Panc1 (cell line): ENCODE measurements around the gene GNAI3. TPM values are rescaled to one million over a fixed set of nuclear protein-coding genes. Genes with fewer than 3 reads are reported as not detected.

ENCODE experiments used
- ATAC-seq: fragments of 200-7000 bp; cut with Tn5 transposase; 2 replicates; pipeline ENCODE4 v1.9.1; 2020; ENCODE audit warnings: mild to moderate bottlenecking, moderate library complexity
- BruUV-seq: library from RNA; stranded (reverse); fragments of 400-500 nt; replicated peaks from 2 replicates; lab custom pipeline; 2021; lab: Mats Ljungman, UMichigan
- CTCF ChIA-PET: fragments of 300-600 bp; sonication (Branson Sonifier 250); formaldehyde crosslinking; loops from one replicate; lab custom pipeline; 2022; ENCODE audit warnings: antibody characterized with exemption; lab: Charles Lee
- POLR2A ChIA-PET: fragments of 300-600 bp; sonication (Branson Sonifier 250); formaldehyde crosslinking; loops from one replicate; lab custom pipeline; 2022; ENCODE audit warnings: antibody characterized with exemption; lab: Charles Lee
- DNase-seq: peaks from one replicate; pipeline ENCODE4 v3.0.0-alpha.2; 2010; ENCODE audit warnings: low read depth, low spot score
- H3K27ac ChIP-seq: 2 replicates; pipeline ENCODE4 v1.5.1; 2011; ENCODE audit warnings: mild to moderate bottlenecking, low read length, inconsistent platforms
- H3K27me3 ChIP-seq: fragments of 200-500 bp; sonication (Bioruptor generic); 2 replicates; pipeline ENCODE4 v1.6.0; 2014; ENCODE audit warnings: low read length, inconsistent platforms; ENCODE audit not compliant: control insufficient read depth, insufficient read depth
- H3K36me3 ChIP-seq: fragments of 200-500 bp; sonication (Bioruptor generic); 2 replicates; pipeline ENCODE4 v1.5.1; 2014; ENCODE audit warnings: inconsistent platforms, mild to moderate bottlenecking, low read length, moderate library complexity; ENCODE audit not compliant: control insufficient read depth, insufficient read depth
- H3K4me1 ChIP-seq: 2 replicates; pipeline ENCODE4 v1.5.1; 2011; ENCODE audit warnings: inconsistent platforms, mild to moderate bottlenecking, low read length, moderate library complexity; ENCODE audit not compliant: control insufficient read depth, insufficient read depth
- H3K4me3 ChIP-seq, 2 experiments: 2 replicates each; pipeline ENCODE4 v1.5.1; 2011 to 2012; ENCODE audit warnings: low read depth in 2 of 2, low read length in 2 of 2, mild to moderate bottlenecking in 2 of 2, inconsistent platforms in 1 of 2, moderate library complexity in 1 of 2
- H3K9me3 ChIP-seq: fragments of 200-500 bp; sonication (Bioruptor generic); 2 replicates; pipeline ENCODE4 v1.5.1; 2014; ENCODE audit warnings: low read depth, mild to moderate bottlenecking, inconsistent platforms, low read length, moderate library complexity; ENCODE audit not compliant: control insufficient read depth, insufficient read depth
- CTCF ChIP-seq: fragments of 450-650 bp; IDR thresholded peaks from 2 replicates; pipeline ENCODE4 v1.5.1; 2017; ENCODE audit warnings: mild to moderate bottlenecking
- POLR2AphosphoS5 ChIP-seq: IDR thresholded peaks from 2 replicates; pipeline ENCODE4 v1.6.1; 2012; ENCODE audit warnings: mild to moderate bottlenecking, low read depth, low read length, moderate library complexity
- REST ChIP-seq, 2 experiments: IDR thresholded peaks; 2 replicates each; pipeline ENCODE4 v1.6.1; 2011 to 2012; ENCODE audit warnings: low read depth in 2 of 2, control low read depth in 1 of 2, low read length in 1 of 2, mild to moderate bottlenecking in 1 of 2, moderate library complexity in 1 of 2; ENCODE audit not compliant: insufficient read depth in 1 of 2
- SIN3A ChIP-seq: IDR thresholded peaks from 2 replicates; pipeline ENCODE4 v1.6.1; 2012; ENCODE audit warnings: low read depth, mild to moderate bottlenecking, low read length, moderate library complexity, borderline replicate concordance; ENCODE audit not compliant: insufficient read depth
- TCF7L2 ChIP-seq: IDR thresholded peaks from 2 replicates; pipeline ENCODE4 v1.6.1; 2011; ENCODE audit warnings: mild to moderate bottlenecking, low read depth, low read length, inconsistent platforms
- in situ Hi-C: cut with HindIII; loops from 2 replicates; pipeline ENCODE4 v1.10.0; 2016; ENCODE audit warnings: low sequenced_read_pairs, low pct_unique_long_range_greater_than_20kb
- intact Hi-C: fragments of 100-400 bp; cut with micrococcal nuclease; formaldehyde crosslinking; loops from one replicate; pipeline ENCODE4 v1.10.0; 2022; ENCODE audit not compliant: unreplicated experiment
- total RNA-seq: library from RNA; stranded (reverse); gene quantifications from one replicate; pipeline ENCODE4 v1.2.1, GENCODE V29; 2021; ENCODE audit not compliant: unreplicated experiment

Gene GNAI3
- total RNA-seq, 1 experiment from 2014 or later = 6.4 TPM

DNA sequence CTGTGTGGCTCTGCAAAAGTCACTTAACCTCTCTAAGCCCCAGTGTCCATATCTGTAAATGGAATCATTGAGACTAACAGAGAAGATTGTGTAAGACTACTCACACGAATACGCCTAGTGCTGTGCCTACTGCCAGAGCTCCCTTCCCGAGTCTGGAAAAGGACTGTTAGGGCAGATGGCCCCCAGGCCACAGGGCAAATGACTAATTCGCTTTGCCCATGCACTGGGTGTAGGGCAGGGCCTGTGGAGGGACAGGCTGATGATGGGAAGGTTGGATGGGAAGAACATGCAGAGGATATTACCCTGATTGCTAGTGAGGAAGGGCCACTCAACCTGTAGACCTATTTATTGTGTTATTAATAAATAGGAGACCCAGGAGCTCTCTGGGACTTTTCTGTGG is 12.9 kb upstream of the GNAI3 start:
- H3K27me3 ChIP-seq = no peaks in the 10 kb centered on the region
- ATAC-seq (no peak), DNase-seq (no peak)
- no TSS peak for BruUV-seq
- H3K4me1 ChIP-seq = 0 out of 2 replicates have a peak, but pooled peaks cover 3% of the 10 kb centered on the region
- ChIA-PET CTCF (no interaction called here), POLR2A (no interaction called here)
- TF ChIP-seq POLR2AphosphoS5 (no peak), SIN3A (no peak), REST (IDR thresholded peaks at IDR 0.05; ENCODE audit: insufficient read depth in 1 of 2, low read depth in 2 of 2, low read length in 1 of 2) (no peak), TCF7L2 (no peak), CTCF (no peak)
- in situ Hi-C loops = no loop called here
- H3K9me3 ChIP-seq = no peaks in the 10 kb centered on the region
- intact Hi-C loops = loop anchor here (10.0 kb wide), 1 partner anchor 101 kb away; no protein-coding TSS in a partner anchor
- H3K36me3 ChIP-seq = no peaks in the 10 kb centered on the region
- H3K4me3 ChIP-seq = no peak overlapping the region
- no peak overlapping the region for H3K27ac ChIP-seq

GRCh38 chr1:109535971-109536491 is 12.4 kb upstream of the GNAI3 start:
- ChIA-PET POLR2A (no interaction called here), CTCF (no interaction called here)
- no peaks in the 10 kb centered on the region for H3K27me3 ChIP-seq
- intact Hi-C loops (loop anchor here (10.0 kb wide), 1 partner anchor 101 kb away; no protein-coding TSS in a partner anchor), in situ Hi-C loops (no loop called here)
- no peaks in the 10 kb centered on the region for H3K9me3 ChIP-seq
- no peak for DNase-seq
- BruUV-seq = no TSS peak
- no peak for ATAC-seq
- H3K4me1 ChIP-seq = 0 out of 2 replicates have a peak, but pooled peaks cover 3% of the 10 kb centered on the region
- TF ChIP-seq TCF7L2 (no peak), SIN3A (no peak), REST (IDR thresholded peaks at IDR 0.05; ENCODE audit: insufficient read depth in 1 of 2, low read depth in 2 of 2, low read length in 1 of 2) (no peak), POLR2AphosphoS5 (no peak), CTCF (no peak)
- no peaks in the 10 kb centered on the region for H3K36me3 ChIP-seq
- no peak overlapping the region for H3K27ac ChIP-seq
- no peak overlapping the region for H3K4me3 ChIP-seq
